HUES6 (cell line): Measurements from ENCODE around the gene PRM3.

ENCODE experiments used
- H3K27ac ChIP-seq: 2 replicates; pipeline ENCODE4 v1.7.0; 2013; ENCODE audit warnings: low read depth, mild to moderate bottlenecking, low read length, inconsistent platforms
- H3K27me3 ChIP-seq: 2 replicates; pipeline ENCODE4 v1.6.1; 2013; ENCODE audit warnings: low read length; ENCODE audit not compliant: control insufficient read depth, insufficient read depth
- H3K36me3 ChIP-seq: 2 replicates; pipeline ENCODE4 v1.6.1; 2013; ENCODE audit warnings: low read length; ENCODE audit not compliant: control insufficient read depth, insufficient read depth
- H3K4me1 ChIP-seq: 2 replicates; pipeline ENCODE4 v1.6.1; 2013; ENCODE audit warnings: low read length; ENCODE audit not compliant: control insufficient read depth, insufficient read depth
- H3K4me3 ChIP-seq: 2 replicates; pipeline ENCODE4 v1.5.1; 2013; ENCODE audit warnings: low read depth, low read length
- H3K9ac ChIP-seq: one replicate; pipeline ENCODE4 v1.6.1; 2013; ENCODE audit warnings: mild to moderate bottlenecking, low read length
- H3K9me3 ChIP-seq: 2 replicates; pipeline ENCODE4 v1.6.1; 2013; ENCODE audit warnings: low read depth, low read length; ENCODE audit not compliant: control insufficient read depth, insufficient read depth

The PRM3 gene

DNA sequence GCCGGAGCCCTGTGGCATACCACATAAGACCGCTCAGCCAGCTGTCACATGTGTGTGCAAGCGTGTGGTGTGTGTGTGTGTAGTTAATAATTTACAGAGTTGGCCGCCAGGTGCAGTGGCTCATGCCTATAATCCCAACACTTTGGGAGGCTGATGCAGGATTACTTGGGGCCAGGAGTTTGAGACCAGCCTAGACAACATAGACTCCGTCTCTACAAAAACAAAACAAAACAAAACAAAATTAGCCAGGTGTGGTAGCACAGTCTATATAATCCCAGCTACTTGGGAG, 37.8 kb downstream of the PRM3 start:
- Histone ChIP-seq H3K9me3 (0 out of 2 replicates have a peak, but pooled peaks cover 3% of the 10 kb centered on the region), H3K9ac (no peak overlapping the region), H3K27ac (no peak overlapping the region), H3K4me1 (peaks cover 9% of the 10 kb centered on the region; the same call in 1 of the 2 replicates), H3K4me3 (no peak overlapping the region), H3K36me3 (no peaks in the 10 kb centered on the region), H3K27me3 (no peaks in the 10 kb centered on the region)

DNA sequence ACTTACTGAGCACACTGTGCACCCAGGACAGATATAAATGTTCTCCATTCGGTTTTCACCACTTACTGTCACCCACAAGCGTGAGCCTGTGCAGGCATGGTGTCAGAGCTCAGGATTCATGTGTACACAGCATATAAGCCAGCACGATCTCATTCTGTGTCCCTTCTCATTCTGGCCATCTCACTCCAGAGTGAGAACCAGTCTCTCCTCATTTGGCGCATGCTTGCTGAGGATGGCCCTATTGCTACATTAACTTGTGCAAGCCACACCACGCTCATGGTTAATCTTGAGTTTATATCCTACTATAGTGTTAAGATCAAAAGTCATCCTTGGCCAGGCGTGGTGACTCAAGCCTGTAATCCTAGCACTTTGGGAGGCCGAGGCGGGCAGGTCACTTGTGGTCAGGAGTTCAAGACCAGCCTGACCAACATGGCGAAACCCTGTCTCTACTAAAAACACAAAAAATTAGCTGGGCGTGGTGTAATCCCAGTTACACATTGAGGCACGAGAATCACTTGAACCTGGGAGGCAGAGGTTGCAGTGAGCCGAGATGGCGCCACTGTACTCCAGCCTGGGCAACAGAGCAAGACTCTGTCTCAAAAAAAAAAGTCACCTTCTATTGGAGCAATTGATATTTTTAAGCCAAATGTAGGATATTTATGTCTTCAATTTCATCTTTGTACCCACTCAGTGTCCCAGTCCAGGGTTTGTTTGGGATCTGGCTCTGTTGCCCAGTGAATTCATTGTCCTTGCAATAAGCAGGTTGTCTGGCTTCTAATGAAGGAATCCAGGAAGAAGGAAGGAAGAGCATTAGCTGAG, 38.3 kb downstream of the PRM3 start:
- Histone ChIP-seq H3K9ac (no peak overlapping the region), H3K27me3 (no peaks in the 10 kb centered on the region), H3K27ac (no peak overlapping the region), H3K36me3 (no peaks in the 10 kb centered on the region), H3K4me1 (peaks cover 9% of the 10 kb centered on the region; the same call in 1 of the 2 replicates), H3K9me3 (0 out of 2 replicates have a peak, but pooled peaks cover 3% of the 10 kb centered on the region), H3K4me3 (no peak overlapping the region)

- Histone ChIP-seq H3K27ac (no peak overlapping the region), H3K27me3 (no peaks in the 10 kb centered on the region), H3K4me3 (no peak overlapping the region), H3K4me1 (peaks cover 9% of the 10 kb centered on the region; the same call in 1 of the 2 replicates), H3K9ac (no peak overlapping the region), H3K9me3 (0 out of 2 replicates have a peak, but pooled peaks cover 3% of the 10 kb centered on the region), H3K36me3 (no peaks in the 10 kb centered on the region)
Measured at GRCh38 chr16:11233727-11234376, 39.6 kb downstream of the PRM3 start.

GRCh38 chr16:11232852-11233726, 40.3 kb downstream of the PRM3 start:
- Histone ChIP-seq H3K9ac (no peak overlapping the region), H3K27ac (no peak overlapping the region), H3K36me3 (no peaks in the 10 kb centered on the region), H3K27me3 (no peaks in the 10 kb centered on the region), H3K4me1 (peaks cover 9% of the 10 kb centered on the region; the same call in 1 of the 2 replicates), H3K9me3 (no peaks in the 10 kb centered on the region), H3K4me3 (no peak overlapping the region)

DNA sequence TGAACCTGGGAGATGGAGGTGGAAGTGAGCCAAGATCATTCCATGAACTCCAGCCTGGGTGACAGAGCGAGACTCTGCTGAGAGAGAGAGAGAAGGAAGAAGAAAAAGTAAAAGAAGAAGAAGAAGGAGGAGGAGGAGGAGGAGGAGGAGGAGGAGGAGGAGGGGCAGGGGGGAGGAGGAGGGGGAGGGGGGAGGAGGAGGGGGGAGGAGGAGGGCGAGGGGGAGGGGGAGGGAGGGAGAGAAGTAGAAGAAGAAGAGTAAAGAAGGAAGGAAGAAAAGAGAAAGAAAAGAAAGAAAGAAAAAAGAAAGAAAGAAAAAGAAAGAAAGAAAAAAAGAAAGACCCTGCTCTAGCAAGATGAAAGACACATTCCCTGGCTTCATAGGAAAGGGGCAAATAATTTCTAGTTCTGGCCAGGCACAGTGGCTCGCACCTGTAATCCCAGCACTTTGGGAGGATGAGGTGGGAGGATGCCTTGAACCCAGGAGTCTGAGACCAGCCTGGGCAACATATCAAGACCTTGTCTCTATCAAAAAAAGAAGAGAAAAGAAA, 41.1 kb downstream of the PRM3 start:
- Histone ChIP-seq H3K36me3 (no peaks in the 10 kb centered on the region), H3K27ac (no peak overlapping the region), H3K27me3 (no peaks in the 10 kb centered on the region), H3K9ac (no peak overlapping the region), H3K4me3 (no peak overlapping the region), H3K4me1 (peaks cover 9% of the 10 kb centered on the region; the same call in 1 of the 2 replicates), H3K9me3 (no peaks in the 10 kb centered on the region)

- H3K9me3 ChIP-seq: no peaks in the 10 kb centered on the region
- H3K27ac ChIP-seq: no peak overlapping the region
- peaks cover 9% of the 10 kb centered on the region; the same call in 1 of the 2 replicates for H3K4me1 ChIP-seq
- H3K9ac ChIP-seq: no peak overlapping the region
- no peak overlapping the region for H3K4me3 ChIP-seq
- H3K27me3 ChIP-seq: no peaks in the 10 kb centered on the region
- no peaks in the 10 kb centered on the region for H3K36me3 ChIP-seq
Measured at GRCh38 chr16:11231367-11231970, 42.0 kb downstream of the PRM3 start.

DNA sequence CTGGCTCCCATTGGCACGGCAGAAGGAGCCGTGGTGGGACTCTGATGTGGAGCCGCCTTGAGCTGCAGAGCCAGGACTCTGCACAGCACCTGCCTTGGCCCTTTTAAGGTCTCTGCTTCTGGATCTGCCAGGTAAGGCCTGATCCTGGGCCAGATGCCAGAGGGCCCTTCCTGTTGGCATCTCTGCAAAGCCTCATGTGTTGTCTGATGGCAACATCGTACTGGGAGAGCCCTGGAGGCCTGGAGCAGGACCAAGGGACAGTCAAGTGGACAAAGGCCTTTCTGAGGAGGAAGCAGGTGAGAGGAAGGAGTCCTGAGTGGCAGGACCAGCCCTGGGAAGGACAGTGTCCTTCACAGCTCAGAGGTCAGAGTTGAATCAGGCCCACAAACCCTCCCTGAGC, 43.5 kb downstream of the PRM3 start:
- Histone ChIP-seq H3K27ac (no peak overlapping the region), H3K36me3 (no peaks in the 10 kb centered on the region), H3K27me3 (no peaks in the 10 kb centered on the region), H3K9ac (no peak overlapping the region), H3K9me3 (no peaks in the 10 kb centered on the region), H3K4me3 (no peak overlapping the region), H3K4me1 (peaks cover 9% of the 10 kb centered on the region; the same call in 1 of the 2 replicates)

GRCh38 chr16:11229432-11229831, 44.0 kb downstream of the PRM3 start:
- Histone ChIP-seq H3K4me1 (peaks cover 10% of the 10 kb centered on the region), H3K9ac (no peak overlapping the region), H3K27me3 (no peaks in the 10 kb centered on the region), H3K4me3 (no peak overlapping the region), H3K27ac (no peak overlapping the region), H3K9me3 (no peaks in the 10 kb centered on the region), H3K36me3 (no peaks in the 10 kb centered on the region)

- Histone ChIP-seq H3K9me3 (no peaks in the 10 kb centered on the region), H3K9ac (no peak overlapping the region), H3K27me3 (no peaks in the 10 kb centered on the region), H3K27ac (no peak overlapping the region), H3K4me1 (peaks cover 7% of the 10 kb centered on the region; the same call in 1 of the 2 replicates), H3K4me3 (no peak overlapping the region), H3K36me3 (no peaks in the 10 kb centered on the region)
Measured at GRCh38 chr16:11225677-11226549, 47.5 kb downstream of the PRM3 start.
